Spinal cord (tissue), 10 donors: ENCODE data around the gene RNF130. TPM values are rescaled to one million over a fixed set of nuclear protein-coding genes. Genes with fewer than 3 reads are reported as not detected.

ENCODE experiments used
- DNase-seq, 6 donors: peaks; one replicate each; pipeline versions ENCODE4 v3.0.0 to v3.0.0-alpha.2; 2013 to 2015; ENCODE audit warnings: low spot score in 6 of 6, low read depth in 4 of 6
- H3K27ac ChIP-seq: one replicate; pipeline ENCODE4 v1.5.1; 2013; ENCODE audit warnings: low read depth, low read length, control low read depth
- H3K27me3 ChIP-seq: one replicate; pipeline ENCODE4 v1.6.1; 2013; ENCODE audit warnings: low read length; ENCODE audit not compliant: control insufficient read depth, insufficient read depth
- H3K36me3 ChIP-seq: one replicate; pipeline ENCODE4 v1.6.1; 2013; ENCODE audit warnings: low read length; ENCODE audit not compliant: control insufficient read depth, insufficient read depth
- H3K4me1 ChIP-seq: one replicate; pipeline ENCODE4 v1.6.1; 2013; ENCODE audit warnings: low read length; ENCODE audit not compliant: control insufficient read depth, insufficient read depth
- H3K4me3 ChIP-seq: one replicate; pipeline ENCODE4 v1.5.1; 2013; ENCODE audit warnings: low read depth, low read length, control low read depth
- H3K9me3 ChIP-seq: one replicate; pipeline ENCODE4 v1.6.1; 2013; ENCODE audit warnings: low read length; ENCODE audit not compliant: control insufficient read depth, insufficient read depth
- WGBS: methylation state at CpG from one replicate; pipeline ENCODE4 v1.1.5; 2013; ENCODE audit warnings: missing lambda C conversion rate; ENCODE audit not compliant: insufficient coverage; 5-methylcytosine and 5-hydroxymethylcytosine counted together
- polyA plus RNA-seq, 2 donors: library from polyadenylated mRNA; unstranded; fragments of 120-200 nt; gene quantifications; one replicate each; pipeline ENCODE4 v1.2.1, GENCODE V29; 2013; ENCODE audit not compliant: insufficient read length in 2 of 2
- total RNA-seq, 2 donors: library from RNA; depleted of rRNA in 1 of 2; stranded (reverse); fragments of 120-200 nt in 1 of 2; fragments of >200 nt in 1 of 2; gene quantifications; one replicate each; pipeline versions ENCODE4 v1.2.3 to v1.2.4, GENCODE V29; 2013 to 2014
- donor health status: healthy.

RNF130 gene
- total and polyA plus RNA-seq, 4 donors: 66.5 to 102 (median 90.3) TPM

GRCh38 chr5:179919487-179920060 lies 152.0 kb downstream of the RNF130 start:
- H3K4me1 ChIP-seq: peaks cover 7% of the 10 kb centered on the region
- H3K27ac ChIP-seq: no peak overlapping the region
- DNase-seq: no peak
- no peak overlapping the region for H3K4me3 ChIP-seq
- no peaks in the 10 kb centered on the region for H3K27me3 ChIP-seq
- H3K9me3 ChIP-seq: no peaks in the 10 kb centered on the region
- 86% methylated on average over 20 of the region's 20 CpGs for WGBS
- peaks cover 29% of the 10 kb centered on the region for H3K36me3 ChIP-seq

GRCh38 chr5:179918742-179919486 lies 152.6 kb downstream of the RNF130 start:
- no peak overlapping the region for H3K27ac ChIP-seq
- H3K4me1 ChIP-seq: peaks cover 7% of the 10 kb centered on the region
- no peaks in the 10 kb centered on the region for H3K9me3 ChIP-seq
- WGBS: 89% methylated on average over 19 of the region's 19 CpGs
- peaks cover 33% of the 10 kb centered on the region for H3K36me3 ChIP-seq
- H3K27me3 ChIP-seq: no peaks in the 10 kb centered on the region
- no peak overlapping the region for H3K4me3 ChIP-seq
- no peak for DNase-seq

- Histone ChIP-seq H3K4me1 (peaks cover 7% of the 10 kb centered on the region), H3K27ac (no peak overlapping the region), H3K9me3 (no peaks in the 10 kb centered on the region), H3K27me3 (no peaks in the 10 kb centered on the region), H3K4me3 (no peak overlapping the region), H3K36me3 (peaks cover 46% of the 10 kb centered on the region)
- 70% methylated on average over 5 of the region's 6 CpGs for WGBS
- no peak for DNase-seq
Measured at GRCh38 chr5:179916523-179916922, 155.0 kb downstream of the RNF130 start.

- Histone ChIP-seq H3K4me3 (no peak overlapping the region), H3K36me3 (peaks cover 46% of the 10 kb centered on the region), H3K4me1 (peaks cover 7% of the 10 kb centered on the region), H3K9me3 (no peaks in the 10 kb centered on the region), H3K27ac (no peak overlapping the region), H3K27me3 (no peaks in the 10 kb centered on the region)
- DNase-seq: no peak
- WGBS: 90% methylated on average over 7 of the region's 10 CpGs
Measured at GRCh38 chr5:179915406-179915935, 156.1 kb downstream of the RNF130 start.

GRCh38 chr5:179914032-179914755 lies 157.4 kb downstream of the RNF130 start:
- WGBS: 83% methylated on average over 5 of the region's 8 CpGs
- Histone ChIP-seq H3K4me3 (no peak overlapping the region), H3K9me3 (no peaks in the 10 kb centered on the region), H3K4me1 (peaks cover 7% of the 10 kb centered on the region), H3K36me3 (peaks cover 38% of the 10 kb centered on the region), H3K27me3 (no peaks in the 10 kb centered on the region), H3K27ac (no peak overlapping the region)
- no peak for DNase-seq

GRCh38 chr5:179913461-179913860 lies 158.1 kb downstream of the RNF130 start:
- Histone ChIP-seq H3K27ac (no peak overlapping the region), H3K4me1 (peaks cover 11% of the 10 kb centered on the region), H3K9me3 (no peaks in the 10 kb centered on the region), H3K27me3 (no peaks in the 10 kb centered on the region), H3K36me3 (peaks cover 34% of the 10 kb centered on the region), H3K4me3 (no peak overlapping the region)
- no peak for DNase-seq
- WGBS: 90% methylated on average over 9 of the region's 9 CpGs

- H3K27me3 ChIP-seq: no peaks in the 10 kb centered on the region
- H3K4me3 ChIP-seq: no peak overlapping the region
- H3K9me3 ChIP-seq: no peaks in the 10 kb centered on the region
- no peak overlapping the region for H3K27ac ChIP-seq
- WGBS: 88% methylated on average over 13 of the region's 19 CpGs
- peak in 1 of 6 donors; percentile 57 for DNase-seq
- H3K4me1 ChIP-seq: peaks cover 16% of the 10 kb centered on the region
- peaks cover 33% of the 10 kb centered on the region for H3K36me3 ChIP-seq
Measured at GRCh38 chr5:179912951-179913350, 158.6 kb downstream of the RNF130 start.

- peaks cover 28% of the 10 kb centered on the region for H3K36me3 ChIP-seq
- 78% methylated on average over 2 of the region's 7 CpGs for WGBS
- DNase-seq: no peak
- no peaks in the 10 kb centered on the region for H3K27me3 ChIP-seq
- no peak overlapping the region for H3K27ac ChIP-seq
- H3K9me3 ChIP-seq: no peaks in the 10 kb centered on the region
- no peak overlapping the region for H3K4me3 ChIP-seq
- peaks cover 14% of the 10 kb centered on the region for H3K4me1 ChIP-seq
Measured at GRCh38 chr5:179912386-179912785, 159.2 kb downstream of the RNF130 start.

GRCh38 chr5:179909224-179909623 lies 162.3 kb downstream of the RNF130 start:
- Histone ChIP-seq H3K27me3 (no peaks in the 10 kb centered on the region), H3K4me3 (no peak overlapping the region), H3K36me3 (peaks cover 29% of the 10 kb centered on the region), H3K4me1 (peaks cover 23% of the 10 kb centered on the region), H3K9me3 (no peaks in the 10 kb centered on the region), H3K27ac (no peak overlapping the region)
- WGBS: 82% methylated on average over 2 of the region's 6 CpGs
- DNase-seq: no peak
